SU-DHL-6 (cell line): ENCODE results near the gene PCDHB5.
"Not testable (repeated sequence)": the region's sequence is repeated elsewhere in the genome, so short reads cannot be mapped to it uniquely, and the experiment has no call there.

Experiments
- H2AFZ ChIP-seq: fragments of 200-600 bp; sonication (generic); 2 replicates; pipeline ENCODE4 v1.6.1; 2014; ENCODE audit warnings: low read depth, mild to moderate bottlenecking, moderate library complexity, mixed read lengths, antibody characterized with exemption, low read length; ENCODE audit not compliant: severe bottlenecking
- H3F3A ChIP-seq: fragments of 200-600 bp; shearing (Covaris generic); 2 replicates; pipeline ENCODE4 v1.6.0; 2016; ENCODE audit warnings: antibody characterized with exemption, mild to moderate bottlenecking; ENCODE audit not compliant: insufficient read depth
- H3K27ac ChIP-seq: fragments of 200-600 bp; sonication (generic); 2 replicates; pipeline ENCODE4 v1.5.1; 2016; ENCODE audit warnings: low read depth, mild to moderate bottlenecking, low read length, moderate library complexity, mixed read lengths
- H3K27me3 ChIP-seq: fragments of 200-600 bp; sonication (generic), shearing (Covaris generic); 2 replicates; pipeline ENCODE4 v1.6.0; 2014; ENCODE audit warnings: mild to moderate bottlenecking, low read length
- H3K36me3 ChIP-seq: fragments of 200-600 bp; sonication (generic); 2 replicates; pipeline ENCODE4 v1.6.1; 2014; ENCODE audit warnings: mild to moderate bottlenecking, low read length, mixed read lengths
- H3K4me2 ChIP-seq: fragments of 300-600, 200-600 bp; shearing (Covaris generic), sonication (generic); 2 replicates; pipeline ENCODE4 v1.6.0; 2014; ENCODE audit warnings: low read length, low read depth, mild to moderate bottlenecking; ENCODE audit not compliant: poor library complexity, severe bottlenecking
- H3K4me3 ChIP-seq: fragments of 200-600 bp; sonication (generic); 2 replicates; pipeline ENCODE4 v1.5.1; 2014; ENCODE audit warnings: antibody characterized with exemption, low read length, mild to moderate bottlenecking, mixed read lengths; ENCODE audit not compliant: insufficient read depth, poor library complexity, severe bottlenecking
- H3K79me2 ChIP-seq: fragments of 200-600 bp; sonication (generic); 2 replicates; pipeline ENCODE4 v1.6.1; 2014; ENCODE audit warnings: mild to moderate bottlenecking, low read length, moderate library complexity; ENCODE audit not compliant: insufficient read depth
- H3K9ac ChIP-seq: fragments of 200-600 bp; sonication (generic); 2 replicates; pipeline ENCODE4 v1.7.0; 2014; ENCODE audit warnings: mild to moderate bottlenecking, low read length
- H3K9me2 ChIP-seq: fragments of 200-600 bp; sonication (generic); replicated peaks from 2 replicates; pipeline ENCODE4 v1.6.1; 2014; ENCODE audit warnings: low read length; ENCODE audit not compliant: insufficient read depth
- H3K9me3 ChIP-seq: fragments of 200-600 bp; sonication (generic); 2 replicates; pipeline ENCODE4 v1.6.1; 2014; ENCODE audit warnings: low read length, mixed read lengths; ENCODE audit not compliant: insufficient read depth
- H4K20me1 ChIP-seq: fragments of 200-600 bp; sonication (generic); 2 replicates; pipeline ENCODE4 v1.6.1; 2014; ENCODE audit warnings: low read depth, mild to moderate bottlenecking, antibody characterized with exemption, low read length, moderate library complexity, mixed read lengths
- EZH2phosphoT487 ChIP-seq: fragments of 200-600 bp; sonication (generic), shearing (Covaris generic); conservative IDR thresholded peaks from 2 replicates; pipeline ENCODE4 v1.6.1; 2018; ENCODE audit warnings: mild to moderate bottlenecking, antibody characterized with exemption, low read length, moderate library complexity, mixed read lengths
- TF ChIP-seq, protein P1 (sequence below): fragments of 200-600 bp; sonication (generic); IDR thresholded peaks from one replicate; pipeline ENCODE4 v1.5.1; 2017; ENCODE audit warnings: antibody characterized with exemption, mild to moderate bottlenecking, low read length, moderate library complexity; ENCODE audit not compliant: insufficient read depth, poor library complexity, severe bottlenecking

PCDHB5 gene

DNA sequence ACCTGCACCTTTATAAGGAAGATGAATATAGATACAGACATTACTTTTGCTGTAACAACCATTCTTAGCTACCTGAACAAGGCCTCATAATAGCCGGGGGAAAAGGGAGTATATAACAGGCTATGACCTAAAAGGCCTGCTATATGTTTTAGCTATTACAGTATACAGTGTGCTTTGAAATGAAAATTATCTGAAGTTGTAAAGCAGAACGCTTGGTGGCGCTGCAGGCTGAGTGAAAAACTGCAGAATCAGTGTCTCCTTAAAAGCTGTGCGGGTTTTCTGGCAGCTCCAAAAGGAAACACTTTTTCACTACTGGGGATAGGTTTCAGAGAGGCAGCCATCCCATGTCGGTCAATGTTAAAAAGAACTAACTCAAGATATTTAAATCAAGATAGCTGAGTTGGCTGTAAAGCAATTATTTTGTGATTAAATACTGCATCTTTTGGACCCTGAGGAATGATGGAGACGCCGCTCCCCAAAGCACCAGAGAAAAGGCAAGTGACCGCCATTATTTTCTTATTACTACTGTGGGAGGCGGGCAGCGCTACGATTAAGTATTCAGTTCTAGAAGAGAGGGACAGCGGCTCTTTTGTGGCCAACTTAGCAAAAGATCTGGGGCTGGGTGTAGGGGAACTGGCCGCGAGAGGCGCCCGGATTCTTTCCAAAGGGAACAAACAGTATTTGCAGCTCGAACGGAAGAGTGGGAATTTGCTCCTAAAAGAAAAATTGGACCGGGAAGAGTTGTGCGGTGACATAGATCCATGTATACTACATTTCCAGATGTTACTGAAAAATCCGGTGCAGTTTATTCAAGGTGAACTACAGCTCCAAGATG, 20.8 kb downstream of the PCDHB5 start:
- Histone ChIP-seq H3K27me3 (no peaks in the 10 kb centered on the region), H3K36me3 (no peaks in the 10 kb centered on the region), H3F3A (no peaks in the 10 kb centered on the region), H3K4me2 (no peak overlapping the region), H3K27ac (no peak overlapping the region), H3K9me3 (no peaks in the 10 kb centered on the region), H3K9me2 (no peaks in the 10 kb centered on the region), H3K9ac (no peak overlapping the region), H2AFZ (no peak overlapping the region), H3K4me3 (no peak overlapping the region), H3K79me2 (no peaks in the 10 kb centered on the region), H4K20me1 (no peaks in the 10 kb centered on the region)
- TF ChIP-seq, protein P1, sequence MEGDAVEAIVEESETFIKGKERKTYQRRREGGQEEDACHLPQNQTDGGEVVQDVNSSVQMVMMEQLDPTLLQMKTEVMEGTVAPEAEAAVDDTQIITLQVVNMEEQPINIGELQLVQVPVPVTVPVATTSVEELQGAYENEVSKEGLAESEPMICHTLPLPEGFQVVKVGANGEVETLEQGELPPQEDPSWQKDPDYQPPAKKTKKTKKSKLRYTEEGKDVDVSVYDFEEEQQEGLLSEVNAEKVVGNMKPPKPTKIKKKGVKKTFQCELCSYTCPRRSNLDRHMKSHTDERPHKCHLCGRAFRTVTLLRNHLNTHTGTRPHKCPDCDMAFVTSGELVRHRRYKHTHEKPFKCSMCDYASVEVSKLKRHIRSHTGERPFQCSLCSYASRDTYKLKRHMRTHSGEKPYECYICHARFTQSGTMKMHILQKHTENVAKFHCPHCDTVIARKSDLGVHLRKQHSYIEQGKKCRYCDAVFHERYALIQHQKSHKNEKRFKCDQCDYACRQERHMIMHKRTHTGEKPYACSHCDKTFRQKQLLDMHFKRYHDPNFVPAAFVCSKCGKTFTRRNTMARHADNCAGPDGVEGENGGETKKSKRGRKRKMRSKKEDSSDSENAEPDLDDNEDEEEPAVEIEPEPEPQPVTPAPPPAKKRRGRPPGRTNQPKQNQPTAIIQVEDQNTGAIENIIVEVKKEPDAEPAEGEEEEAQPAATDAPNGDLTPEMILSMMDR: peak; percentile 22
- no peak for TF ChIP-seq EZH2phosphoT487

DNA sequence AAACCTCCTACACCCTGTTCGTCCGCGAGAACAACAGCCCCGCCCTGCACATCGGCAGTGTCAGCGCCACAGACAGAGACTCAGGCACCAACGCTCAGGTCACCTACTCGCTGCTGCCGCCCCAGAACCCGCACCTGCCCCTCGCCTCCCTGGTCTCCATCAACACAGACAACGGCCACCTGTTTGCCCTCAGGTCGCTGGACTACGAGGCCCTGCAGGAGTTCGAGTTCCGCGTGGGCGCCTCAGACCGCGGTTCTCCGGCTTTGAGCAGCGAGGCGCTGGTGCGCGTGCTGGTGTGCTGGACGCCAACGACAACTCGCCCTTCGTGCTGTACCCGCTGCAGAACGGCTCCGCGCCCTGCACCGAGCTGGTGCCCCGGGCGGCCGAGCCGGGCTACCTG, 22.4 kb downstream of the PCDHB5 start:
- not testable (repeated sequence) for H3K79me2 ChIP-seq, H2AFZ ChIP-seq, H3K9me3 ChIP-seq, H3K27me3 ChIP-seq, H3K36me3 ChIP-seq, H3K9ac ChIP-seq, H3F3A ChIP-seq, H3K4me3 ChIP-seq, H3K9me2 ChIP-seq, H3K4me2 ChIP-seq, H4K20me1 ChIP-seq, H3K27ac ChIP-seq

DNA sequence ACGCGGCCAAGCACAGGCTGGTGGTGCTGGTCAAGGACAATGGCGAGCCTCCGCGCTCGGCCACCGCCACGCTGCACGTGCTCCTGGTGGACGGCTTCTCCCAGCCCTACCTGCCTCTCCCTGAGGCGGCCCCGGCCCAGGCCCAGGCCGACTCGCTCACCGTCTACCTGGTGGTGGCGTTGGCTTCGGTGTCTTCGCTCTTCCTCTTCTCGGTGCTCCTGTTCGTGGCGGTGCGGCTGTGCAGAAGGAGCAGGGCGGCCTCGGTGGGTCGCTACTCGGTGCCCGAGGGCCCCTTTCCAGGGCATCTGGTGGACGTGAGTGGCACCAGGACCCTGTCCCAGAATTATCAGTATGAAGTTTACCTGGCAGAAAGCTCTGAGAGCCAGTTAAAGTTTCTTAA, 22.9 kb downstream of the PCDHB5 start:
- H3K36me3 ChIP-seq, H3K27me3 ChIP-seq, H3K79me2 ChIP-seq, H3K9me3 ChIP-seq, H3K9me2 ChIP-seq, H3F3A ChIP-seq, H3K4me3 ChIP-seq, H3K4me2 ChIP-seq, H3K27ac ChIP-seq, H2AFZ ChIP-seq, H4K20me1 ChIP-seq, H3K9ac ChIP-seq: not testable (repeated sequence)

DNA sequence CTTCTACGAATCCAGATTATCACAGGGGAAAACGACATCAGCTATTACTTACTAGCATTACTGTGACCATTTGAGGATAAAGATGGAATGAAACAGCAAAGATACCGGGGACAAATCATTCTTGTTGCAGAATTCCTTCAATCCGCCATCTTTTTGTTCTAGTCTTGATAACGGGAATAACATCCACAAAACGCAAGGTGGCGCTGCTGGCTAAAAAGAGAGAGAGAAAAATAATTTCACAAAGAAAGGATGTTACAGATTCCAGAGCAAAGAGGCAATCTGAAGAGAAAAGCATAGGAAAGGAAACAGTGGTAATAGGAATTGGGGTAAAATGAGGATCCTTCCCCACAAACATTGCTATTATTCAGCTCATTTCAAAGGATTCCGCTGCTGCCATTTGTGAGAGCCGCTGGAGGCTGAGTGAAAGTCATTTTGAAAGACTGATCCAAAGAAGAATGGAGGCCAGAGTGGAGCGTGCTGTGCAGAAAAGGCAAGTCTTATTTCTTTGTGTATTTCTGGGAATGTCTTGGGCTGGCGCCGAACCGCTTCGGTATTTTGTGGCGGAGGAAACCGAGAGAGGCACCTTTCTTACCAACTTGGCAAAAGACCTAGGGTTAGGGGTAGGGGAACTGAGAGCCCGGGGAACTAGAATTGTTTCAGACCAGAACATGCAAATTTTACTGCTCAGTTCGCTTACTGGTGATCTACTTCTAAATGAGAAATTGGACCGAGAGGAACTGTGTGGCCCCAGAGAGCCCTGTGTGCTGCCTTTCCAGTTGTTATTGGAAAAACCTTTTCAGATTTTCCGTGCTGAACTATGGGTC, 37.6 kb downstream of the PCDHB5 start, which contains the start of gene PCDHB7:
Gene PCDHB7 (plus strand): TSS at position 264 of the 824 bp plus-strand sequence. CDS start 192 bp downstream, at position 456.
- Histone ChIP-seq H3K4me3 (no peak within 1 kb of the TSS), H3K79me2 (no peaks in the 10 kb centered on the region), H3K36me3 (no peaks in the 10 kb centered on the region), H3K9ac (no peak within 1 kb of the TSS), H3K4me2 (peak within 1 kb of the TSS; percentile 22), H3K9me3 (no peaks in the 10 kb centered on the region), H4K20me1 (no peaks in the 10 kb centered on the region; the same call in 1 of the 2 replicates), H3K27ac (no peak within 1 kb of the TSS), H3K9me2 (no peaks in the 10 kb centered on the region), H2AFZ (no peak within 1 kb of the TSS), H3K27me3 (peaks cover 3% of the 10 kb centered on the region; the same call in 1 of the 2 replicates), H3F3A (no peaks in the 10 kb centered on the region)
- TF ChIP-seq, protein P1: peak; percentile 75
- no peak for TF ChIP-seq EZH2phosphoT487

DNA sequence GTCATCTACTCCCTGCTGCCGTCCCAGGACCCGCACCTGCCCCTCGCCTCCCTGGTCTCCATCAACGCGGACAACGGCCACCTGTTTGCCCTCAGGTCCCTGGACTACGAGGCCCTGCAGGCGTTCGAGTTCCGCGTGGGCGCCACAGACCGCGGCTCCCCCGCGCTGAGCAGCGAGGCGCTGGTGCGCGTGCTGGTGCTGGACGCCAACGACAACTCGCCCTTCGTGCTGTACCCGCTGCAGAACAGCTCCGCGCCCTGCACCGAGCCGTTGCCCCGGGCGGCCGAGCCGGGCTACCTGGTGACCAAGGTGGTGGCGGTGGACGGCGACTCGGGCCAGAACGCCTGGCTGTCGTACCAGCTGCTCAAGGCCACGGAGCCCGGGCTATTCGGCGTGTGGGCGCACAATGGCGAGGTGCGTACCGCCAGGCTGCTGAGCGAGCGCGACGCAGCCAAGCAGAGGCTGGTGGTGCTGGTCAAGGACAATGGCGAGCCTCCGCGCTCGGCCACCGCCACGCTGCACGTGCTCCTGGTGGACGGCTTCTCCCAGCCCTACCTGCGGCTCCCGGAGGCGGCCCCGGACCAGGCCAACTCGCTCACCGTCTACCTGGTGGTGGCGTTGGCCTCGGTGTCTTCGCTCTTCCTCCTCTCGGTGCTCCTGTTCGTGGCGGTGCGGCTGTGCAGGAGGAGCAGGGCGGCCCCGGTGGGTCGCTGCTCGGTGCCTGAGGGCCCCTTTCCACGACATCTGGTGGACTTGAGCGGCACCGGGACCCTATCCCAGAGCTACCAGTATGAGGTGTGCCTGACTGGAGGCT, 39.5 kb downstream of the PCDHB5 start:
- not testable (repeated sequence) for H3K27ac ChIP-seq, H3K9ac ChIP-seq, H2AFZ ChIP-seq, H4K20me1 ChIP-seq, H3K79me2 ChIP-seq, H3K27me3 ChIP-seq, H3K4me3 ChIP-seq, H3K9me3 ChIP-seq, H3K9me2 ChIP-seq, H3K36me3 ChIP-seq, H3K4me2 ChIP-seq, H3F3A ChIP-seq
